Iris pigment epithelial cell (primary cell): ENCODE data around the gene MYO10.
"Not testable (repeated sequence)": the region's sequence is repeated elsewhere in the genome, so short reads cannot be mapped to it uniquely, and the experiment has no call there.

Source experiments
- DNase-seq: peaks from one replicate; pipeline ENCODE4 v3.0.0-alpha.2; 2011; ENCODE audit warnings: low read depth

Gene MYO10

DNA sequence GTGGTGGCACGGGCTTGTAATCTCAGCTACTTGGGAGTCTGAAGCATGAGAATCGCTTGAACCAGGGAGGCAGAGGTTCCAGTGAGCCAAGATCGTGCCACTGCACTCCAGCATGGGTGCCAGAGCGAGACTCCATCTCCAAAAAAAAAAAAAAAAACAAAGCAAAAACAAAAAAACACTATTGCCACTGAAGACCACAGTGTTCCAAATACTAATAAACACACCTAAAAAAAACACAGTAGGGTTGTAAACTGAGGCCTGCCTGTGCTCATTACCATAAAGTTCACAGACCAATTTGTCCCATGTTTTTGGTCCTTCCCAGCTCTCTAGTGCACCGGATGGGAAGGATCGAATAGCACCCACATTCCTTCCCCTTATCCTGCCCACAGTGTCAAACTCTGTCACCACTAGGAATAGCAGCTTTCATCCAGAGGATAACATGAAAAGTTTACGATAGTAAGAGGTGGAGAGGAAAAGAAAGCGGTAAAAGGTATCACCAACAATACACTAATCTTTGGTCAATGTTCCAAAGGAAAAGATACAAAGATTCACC lies 49.2 kb downstream of the MYO10 start:
- no peak for DNase-seq

DNA sequence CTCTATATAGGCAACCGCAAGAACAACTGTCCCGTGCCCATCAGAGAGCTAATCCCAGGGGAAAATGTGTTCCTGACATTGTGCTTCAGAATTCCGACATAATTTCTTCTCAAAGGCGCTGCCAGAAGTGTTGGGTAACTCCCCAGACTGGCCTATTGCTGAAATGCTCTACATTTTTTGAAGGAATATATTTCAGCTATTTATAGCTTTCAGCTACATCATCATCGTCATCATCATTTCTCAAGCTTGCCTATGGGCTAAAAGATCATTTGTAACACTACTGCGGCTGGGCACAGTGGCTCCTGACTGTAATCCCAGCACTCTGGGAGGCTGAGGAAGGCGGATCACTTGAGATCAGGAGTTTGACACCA lies 49.7 kb downstream of the MYO10 start:
- peak; percentile 85 for DNase-seq

DNA sequence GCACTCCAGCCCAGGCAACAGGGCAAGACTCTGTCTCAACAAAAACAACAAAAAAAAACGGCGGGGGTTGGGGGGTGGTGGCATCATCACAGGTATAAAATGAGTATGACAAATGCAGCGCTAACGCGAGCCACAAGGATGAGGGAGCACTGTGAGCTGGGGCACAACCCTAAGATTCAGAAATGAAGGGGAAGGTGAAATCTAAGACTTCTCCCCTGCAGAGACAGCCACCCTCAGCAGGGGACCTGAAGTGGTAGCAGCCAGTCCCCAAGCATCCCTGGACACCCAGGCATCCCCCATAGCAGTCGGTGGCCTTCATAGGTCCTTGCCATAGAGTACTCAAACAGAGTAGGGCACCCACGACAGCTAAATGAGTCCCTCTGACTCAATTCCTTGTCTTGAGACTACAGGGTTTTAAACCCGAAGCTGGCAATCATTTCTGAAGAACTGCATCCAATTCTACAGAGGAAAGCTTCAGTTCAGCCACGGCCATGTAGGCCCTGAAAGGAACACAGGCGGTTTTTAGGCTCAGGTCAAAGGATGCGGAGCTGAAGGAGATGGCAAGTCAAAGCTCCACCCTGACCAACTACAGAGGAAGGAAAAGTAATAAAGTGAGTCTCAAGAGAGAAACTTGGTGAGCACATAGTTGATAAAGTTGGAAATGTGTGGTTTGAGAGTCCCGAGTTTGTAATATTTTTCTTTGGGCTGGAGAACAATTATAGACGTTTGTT lies 50.3 kb downstream of the MYO10 start:
- no peak for DNase-seq

DNA sequence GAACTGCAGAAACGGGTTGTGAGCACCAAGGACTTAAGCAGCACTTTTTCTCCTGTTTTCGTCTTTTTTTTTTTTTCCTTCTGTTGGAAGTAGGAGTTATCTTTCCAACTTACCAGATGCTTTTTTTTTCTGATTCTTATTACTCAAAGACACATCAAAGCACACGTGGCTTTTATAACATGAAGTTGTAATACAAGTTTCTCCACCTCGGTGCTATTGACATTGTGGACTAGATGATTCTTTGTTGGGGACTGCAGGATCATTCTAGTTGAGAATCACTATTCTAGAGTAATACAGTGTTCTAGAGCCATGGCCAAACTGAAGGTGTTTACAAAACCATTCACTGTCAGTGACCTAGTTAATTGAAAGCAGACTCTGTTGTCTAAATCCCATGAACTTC lies 51.5 kb downstream of the MYO10 start:
- DNase-seq: no peak

DNA sequence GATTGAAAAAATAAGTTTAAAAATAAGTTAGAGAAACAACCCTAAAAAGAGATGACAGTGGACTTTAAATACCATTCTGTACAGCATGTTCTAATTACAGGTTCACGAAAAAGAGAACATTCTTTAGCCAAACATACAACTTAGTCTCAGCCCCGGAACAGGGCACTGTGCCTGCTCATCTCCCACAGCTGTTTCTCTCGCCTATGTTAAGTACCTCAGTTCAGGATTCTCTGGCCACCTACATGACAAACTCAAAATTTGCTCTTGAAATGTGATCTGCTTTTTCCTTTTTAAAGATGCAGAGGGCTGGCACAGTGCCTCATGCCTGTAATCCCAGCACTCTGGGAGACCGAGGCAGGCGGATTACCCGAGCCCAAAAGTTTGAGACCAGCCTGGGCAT lies 52.3 kb downstream of the MYO10 start:
- no peak for DNase-seq

DNA sequence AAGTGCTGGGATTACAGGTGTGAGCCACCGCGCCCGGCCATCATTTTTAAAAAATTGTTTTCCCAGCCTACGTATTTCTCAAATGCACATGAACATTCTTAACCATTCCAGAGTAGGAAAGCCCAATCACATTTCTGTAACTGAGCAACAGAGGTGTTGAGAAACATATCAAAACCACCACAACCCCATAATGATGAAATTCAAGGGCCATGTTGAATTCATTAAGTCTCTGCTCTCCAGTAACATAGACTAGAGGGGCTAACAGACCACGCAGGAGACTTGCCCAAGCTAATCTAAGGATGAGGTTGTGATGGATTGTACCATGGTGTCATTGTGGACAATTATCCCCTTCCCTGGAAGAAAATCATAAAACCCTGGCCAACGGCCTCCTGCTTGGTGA lies 52.9 kb downstream of the MYO10 start:
- DNase-seq: peak; percentile 57

DNA sequence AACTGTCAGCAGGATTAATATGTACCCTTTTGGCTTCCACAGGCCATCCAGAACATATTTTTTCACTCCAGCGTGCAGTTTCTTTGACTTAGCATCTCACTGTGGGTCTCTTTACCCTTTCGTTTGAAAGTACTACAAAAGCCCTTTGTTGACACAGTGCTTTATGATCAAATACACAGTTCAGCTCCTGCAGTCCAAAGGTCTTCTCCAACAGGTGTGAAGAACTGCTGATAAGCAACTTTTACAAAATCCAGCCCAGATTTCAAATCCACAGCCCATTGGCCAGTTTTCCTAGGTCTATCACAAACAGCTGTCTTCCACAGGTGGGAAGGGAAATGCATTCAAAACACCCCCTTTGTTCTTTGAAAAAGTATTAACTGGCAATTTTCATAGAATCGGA lies 54.8 kb downstream of the MYO10 start:
- no peak for DNase-seq

DNA sequence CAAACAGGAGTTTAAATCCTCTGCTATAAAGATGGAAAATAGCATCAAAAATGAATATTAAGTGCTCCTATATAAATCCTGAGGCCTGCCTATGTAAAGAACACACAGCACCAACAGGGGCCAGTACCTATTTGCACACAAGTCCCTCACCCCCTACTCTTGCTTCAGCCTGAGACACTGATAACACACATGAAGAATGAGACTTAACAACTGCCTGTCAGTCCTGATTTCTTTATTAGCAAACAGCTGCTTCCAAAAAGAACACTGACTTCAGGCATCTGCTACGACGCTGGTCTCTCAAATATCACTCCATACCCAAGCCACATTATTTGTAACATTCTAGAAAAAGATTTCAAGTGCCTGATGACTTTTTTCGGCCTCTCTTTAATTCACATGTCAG lies 55.5 kb downstream of the MYO10 start:
- DNase-seq: no peak

DNA sequence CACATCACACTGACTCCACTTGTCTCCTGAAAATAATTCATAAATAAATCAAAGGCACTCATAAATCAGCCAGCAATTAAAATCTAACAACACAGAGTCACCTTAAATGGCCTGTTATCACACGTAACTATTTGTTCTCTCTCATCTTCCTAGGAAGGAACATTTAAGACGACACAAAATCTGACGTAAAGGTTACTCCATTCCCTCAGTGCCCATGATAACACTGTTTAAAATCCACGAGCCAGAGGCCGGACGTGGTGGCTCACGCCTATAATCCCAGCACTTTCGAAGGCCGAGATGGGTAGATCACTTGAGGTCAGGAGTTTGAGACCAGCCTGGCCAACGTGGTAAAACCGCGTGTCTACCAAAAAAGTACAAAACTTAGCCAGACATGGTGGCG lies 56.4 kb downstream of the MYO10 start:
- no peak for DNase-seq

DNA sequence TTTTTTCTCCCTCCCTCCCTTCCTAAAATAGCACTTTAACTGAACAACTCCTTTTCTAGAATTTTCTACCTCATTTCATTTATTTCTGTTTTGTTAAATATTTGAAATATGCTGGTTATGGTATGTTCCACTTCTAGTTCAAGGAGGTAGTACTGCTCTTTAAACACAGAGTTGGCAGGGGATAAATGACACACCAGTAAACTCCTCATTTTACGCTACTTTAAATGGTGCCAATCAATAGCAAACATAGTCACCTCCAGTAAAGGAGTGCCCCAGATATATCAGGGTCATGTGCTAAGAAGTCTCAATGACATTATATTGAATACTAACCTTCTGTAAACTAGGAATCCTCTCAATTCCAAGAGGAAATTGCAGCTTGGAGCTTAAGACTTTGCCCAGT lies 56.9 kb downstream of the MYO10 start:
- DNase-seq: no peak

DNA sequence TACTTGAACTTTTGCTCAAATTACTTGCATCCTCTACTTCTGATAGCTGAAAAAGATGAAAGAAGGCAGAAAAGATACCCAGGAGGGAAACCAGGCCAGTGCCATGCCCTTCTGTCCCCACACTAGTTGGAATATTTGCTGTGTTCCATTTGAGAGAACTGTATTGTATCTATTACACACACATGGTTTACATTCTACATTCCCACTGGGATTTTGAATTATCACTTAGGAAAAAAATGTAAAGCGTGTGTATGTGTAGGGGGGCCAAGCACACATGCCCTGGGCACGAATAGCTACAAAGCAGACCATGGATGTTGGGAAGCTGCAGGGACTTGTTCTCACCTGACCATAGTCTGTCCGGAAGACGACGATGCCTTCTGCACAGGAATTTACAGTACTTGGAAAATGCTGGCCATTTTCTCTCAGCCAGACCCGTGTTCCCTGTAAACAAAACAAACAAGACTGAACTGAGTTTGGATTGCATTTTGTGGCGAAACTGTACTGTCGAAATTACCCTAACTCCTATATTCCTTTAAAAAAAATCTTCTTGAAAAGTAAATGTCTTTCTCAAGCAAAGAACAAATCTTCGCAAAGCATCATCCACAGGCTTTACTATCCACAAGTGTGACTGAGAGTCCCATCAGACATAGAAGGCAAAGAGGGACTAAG lies 58.7 kb downstream of the MYO10 start:
- DNase-seq: no peak

DNA sequence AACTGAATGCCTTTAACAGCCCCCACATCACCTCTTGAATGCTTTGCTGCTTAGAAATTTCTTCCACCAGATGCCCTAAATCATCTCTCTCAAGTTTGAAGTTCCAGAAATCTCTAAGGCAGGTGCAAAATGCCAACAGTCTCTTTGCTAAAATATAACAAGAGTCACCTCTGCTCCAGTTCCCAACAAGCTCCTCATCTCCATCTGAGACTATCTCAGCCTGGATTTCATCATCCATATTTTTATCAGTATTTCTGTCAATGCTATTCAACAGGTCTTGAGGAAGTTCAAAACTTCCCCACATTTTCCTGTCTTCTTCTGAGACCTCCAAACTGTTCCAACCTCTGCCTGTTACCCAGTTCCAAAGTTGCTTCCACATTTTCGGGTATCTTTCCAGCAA lies 61.7 kb downstream of the MYO10 start:
- DNase-seq: not testable (repeated sequence)

DNA sequence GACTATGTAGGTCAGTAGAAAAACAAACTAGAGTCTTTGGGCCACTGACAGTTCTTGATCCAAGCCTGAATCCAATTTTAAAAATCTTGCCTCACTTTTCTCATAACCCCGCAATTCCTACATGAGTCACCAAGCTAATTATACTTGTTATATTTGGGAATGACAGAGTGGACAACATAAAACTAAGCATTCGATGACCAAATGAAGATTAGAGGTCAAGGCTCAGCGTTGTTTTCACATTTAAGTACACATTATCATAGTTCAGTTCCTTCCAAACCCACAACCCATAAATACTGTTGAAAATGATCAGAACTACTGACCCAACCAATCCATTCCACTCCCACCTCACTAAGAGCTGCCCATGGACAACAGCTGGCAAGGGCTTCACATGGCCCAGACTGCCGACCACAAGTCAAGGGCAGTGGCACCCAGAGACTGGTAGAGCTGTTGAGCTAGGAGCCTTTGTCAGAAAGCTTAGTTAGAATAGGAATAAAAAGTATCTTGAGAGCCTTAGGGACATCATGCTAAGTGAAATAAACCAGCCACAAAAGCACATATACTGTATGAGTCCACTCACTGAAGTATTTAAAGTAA lies 64.2 kb downstream of the MYO10 start:
- DNase-seq: peak; percentile 61

DNA sequence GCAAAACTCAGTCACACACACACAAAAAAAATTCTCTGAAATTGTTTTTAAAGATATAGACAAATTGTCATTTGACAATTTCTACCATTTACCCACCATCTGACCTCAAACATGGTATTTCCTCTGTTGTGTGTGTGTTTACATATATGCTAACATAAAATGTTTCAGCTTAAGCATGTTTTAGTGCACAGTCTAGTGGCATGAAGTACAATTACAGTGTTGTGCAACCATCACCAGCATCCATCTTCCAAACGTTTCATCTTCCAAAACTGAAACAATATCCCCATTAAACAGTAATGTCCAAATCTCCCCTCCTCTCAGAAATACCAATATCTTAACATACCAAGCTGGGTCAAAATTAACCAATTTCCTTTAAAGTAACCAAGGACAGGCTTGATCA lies 65.2 kb downstream of the MYO10 start:
- no peak for DNase-seq

DNA sequence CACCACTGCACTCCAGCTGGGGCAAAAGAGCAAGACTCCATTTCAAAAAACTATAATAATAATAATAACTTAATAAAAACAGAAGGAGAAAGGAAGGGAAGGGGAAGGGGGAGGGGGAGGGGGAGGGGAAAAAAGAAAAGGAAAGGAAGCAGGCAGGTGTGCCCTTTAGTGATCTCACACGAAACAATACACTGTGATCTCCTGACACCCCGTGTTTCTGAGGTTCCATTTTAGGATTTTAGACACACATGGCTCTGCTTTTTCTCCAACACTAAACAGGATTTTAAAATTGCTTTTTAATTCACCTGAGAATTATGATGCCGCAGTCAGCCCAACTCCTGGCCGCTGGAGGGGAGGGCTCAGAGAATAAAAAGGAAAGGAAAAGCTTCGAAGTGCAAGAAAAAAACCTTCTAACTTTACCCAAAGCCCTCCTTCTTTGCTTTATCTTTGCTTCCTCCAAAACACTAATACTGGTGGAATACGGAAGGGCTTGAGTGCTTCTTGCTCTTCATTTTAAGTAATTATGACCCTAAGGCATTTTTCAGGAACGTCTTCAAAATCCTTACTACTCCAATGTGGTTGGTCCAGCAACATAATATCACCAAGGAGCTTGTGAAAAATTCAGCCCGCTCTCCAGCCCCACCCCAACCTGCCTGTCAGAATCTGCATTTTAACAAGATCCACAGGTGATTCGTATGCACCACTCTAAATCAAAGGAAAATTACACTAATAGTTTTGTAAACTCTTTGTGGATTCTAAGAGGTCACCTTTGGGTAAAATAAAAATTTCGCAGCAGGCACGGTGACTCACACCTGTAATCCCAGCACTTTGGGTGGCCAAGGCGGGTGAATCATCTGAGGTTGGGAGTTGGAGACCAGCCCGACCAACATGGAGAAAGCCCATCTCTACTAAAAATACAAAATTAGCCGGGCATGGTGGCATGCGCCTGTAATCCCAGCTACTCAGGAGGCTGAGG lies 66.0 kb downstream of the MYO10 start:
- DNase-seq: peak; percentile 74

DNA sequence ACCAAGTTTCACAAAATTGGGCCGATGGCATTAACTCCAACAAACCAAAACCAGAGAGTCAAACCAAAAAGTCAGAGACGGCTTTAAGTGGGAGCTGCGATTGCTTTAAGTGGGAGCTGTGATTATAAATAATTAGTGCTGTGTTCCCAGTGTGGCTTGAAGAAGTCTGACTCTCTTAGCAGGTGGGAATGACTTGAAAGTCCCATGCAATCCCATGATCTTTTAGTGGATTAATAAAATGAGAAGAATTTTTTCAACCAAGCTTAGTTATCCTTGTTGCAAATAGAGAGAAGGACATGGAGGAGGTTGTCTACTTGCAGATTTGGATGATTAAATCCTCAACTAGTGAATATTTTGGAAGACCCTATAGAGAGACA lies 68.5 kb downstream of the MYO10 start:
- no peak for DNase-seq

DNA sequence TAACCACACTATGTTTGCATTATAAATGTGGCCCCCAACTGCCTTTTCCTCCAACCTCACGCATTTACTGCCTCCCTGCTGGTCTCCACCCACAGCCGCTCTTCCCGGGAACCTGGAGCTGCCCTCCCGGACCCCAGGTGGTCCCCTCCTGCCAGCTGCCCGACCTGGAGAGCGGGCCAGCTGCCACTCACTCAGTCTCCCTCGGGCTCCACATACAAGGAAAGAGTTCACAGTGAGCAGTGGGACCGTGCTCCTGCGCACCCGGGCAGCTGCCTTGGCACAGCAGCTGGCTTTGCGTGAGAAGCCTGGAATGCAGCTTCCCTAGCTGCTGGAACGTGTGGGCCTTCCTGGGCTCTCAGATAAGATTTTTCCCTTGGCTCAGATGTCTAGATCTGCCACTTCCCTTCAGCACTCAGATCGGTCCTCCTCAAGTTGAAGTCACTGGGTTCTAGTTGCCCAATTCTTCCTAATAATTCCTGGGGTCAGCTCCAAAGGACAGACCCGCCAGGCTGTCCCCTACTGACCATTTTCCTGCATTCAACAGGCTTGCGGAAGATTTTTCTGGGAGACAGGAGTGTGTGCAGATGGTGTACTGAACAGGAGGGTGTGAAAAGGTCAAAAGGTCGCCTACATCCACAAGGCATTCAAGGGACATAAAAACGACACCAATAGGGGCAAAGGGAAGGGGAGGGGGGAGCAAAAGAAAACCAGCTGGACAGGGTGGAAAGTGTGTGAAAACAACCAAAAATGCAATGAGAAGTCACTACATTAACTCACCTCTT lies 69.1 kb downstream of the MYO10 start:
- no peak for DNase-seq

DNA sequence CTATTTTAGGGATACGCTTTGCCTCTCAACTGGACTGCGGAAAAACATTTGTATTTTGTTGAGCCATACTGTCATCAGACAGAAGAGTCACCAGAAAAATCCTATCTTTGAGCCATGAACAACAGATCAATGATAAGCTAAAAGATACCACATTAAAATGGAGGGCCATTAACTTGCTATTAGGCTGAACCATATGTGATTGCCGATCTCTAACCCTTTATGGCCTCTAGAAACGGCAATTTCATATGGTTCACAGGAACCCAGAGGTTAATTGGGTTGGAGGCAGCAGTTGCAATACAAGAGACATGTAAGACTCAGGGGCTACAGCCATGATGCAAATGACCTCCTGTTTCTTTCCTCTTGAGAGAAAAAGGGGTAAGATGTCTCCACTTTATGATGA lies 69.8 kb downstream of the MYO10 start:
- no peak for DNase-seq

DNA sequence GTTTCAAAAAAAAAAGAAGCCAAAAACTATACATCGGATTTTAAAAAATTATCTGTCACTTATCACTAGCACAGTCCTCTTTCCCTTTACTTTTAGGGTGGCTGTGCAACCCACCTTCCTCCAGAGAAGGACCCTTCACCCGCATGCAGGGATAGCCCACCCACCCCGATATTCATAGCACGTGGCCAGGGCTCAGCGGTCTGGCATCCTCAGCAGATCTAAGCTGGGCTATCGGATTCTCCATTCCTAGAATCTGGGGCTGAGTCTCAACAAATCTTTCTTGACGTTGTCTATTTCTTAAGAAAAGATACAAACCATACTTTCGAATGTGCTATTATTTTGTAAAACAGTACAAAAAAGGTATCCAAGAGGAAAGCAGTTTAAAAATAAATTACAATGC lies 70.9 kb downstream of the MYO10 start:
- no peak for DNase-seq

DNA sequence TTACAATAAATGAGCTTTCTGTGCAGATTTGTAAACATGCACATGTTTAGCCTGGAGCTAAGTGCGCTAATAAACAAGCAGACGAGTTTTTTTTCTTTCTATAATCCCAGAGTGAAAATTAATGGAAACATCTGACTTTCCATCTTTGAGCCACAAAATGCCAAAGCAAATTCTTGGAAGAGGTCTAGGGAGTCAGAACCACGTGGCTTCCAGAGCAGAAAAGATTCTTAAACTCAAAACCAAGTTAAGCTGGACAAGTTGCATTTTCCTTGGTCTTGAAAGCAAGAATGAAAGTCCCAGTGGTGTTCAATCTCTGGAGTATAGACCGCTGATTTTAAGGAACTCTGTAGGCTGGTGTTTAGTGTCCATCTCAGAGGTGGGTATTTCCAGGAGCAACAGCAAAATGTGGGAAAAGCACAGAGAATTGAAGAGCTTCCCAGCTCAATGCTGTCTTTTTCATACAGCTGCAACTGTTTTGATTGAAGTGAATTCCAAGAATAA lies 71.4 kb downstream of the MYO10 start:
- no peak for DNase-seq

DNA sequence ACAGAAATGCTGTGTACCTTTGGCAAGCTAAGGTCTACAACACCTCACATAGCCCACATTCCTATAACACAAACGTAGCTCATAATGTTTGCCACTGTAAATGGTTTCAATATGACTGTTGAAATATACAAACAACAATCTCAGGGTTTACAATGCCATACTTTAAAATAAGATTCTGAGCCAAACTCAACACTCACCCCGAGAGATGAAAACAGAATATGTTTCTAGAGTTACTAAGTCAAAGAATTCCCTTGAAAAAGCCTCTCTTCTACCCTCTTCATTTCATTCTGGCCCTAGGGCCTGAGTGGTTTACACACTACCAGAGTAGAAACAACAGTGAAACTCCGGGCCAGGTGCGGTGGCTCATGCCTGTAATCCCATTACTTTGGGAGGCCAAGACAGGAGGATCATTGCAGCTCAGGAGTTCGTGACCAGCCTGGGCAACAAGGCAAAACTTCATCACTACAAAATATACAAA lies 72.6 kb downstream of the MYO10 start:
- no peak for DNase-seq
